CD14-positive monocyte (primary cell): ENCODE measurements around the gene MCC. TPM values are rescaled to one million over a fixed set of nuclear protein-coding genes. Genes with fewer than 3 reads are reported as not detected.

Experiments
- DNase-seq, 3 donors: peaks; one replicate each; pipeline ENCODE4 v3.0.0-alpha.2; 2011 to 2022
- H2AFZ ChIP-seq: 2 replicates; pipeline ENCODE4 v1.6.0; 2012; ENCODE audit warnings: mild to moderate bottlenecking, low read depth, low read length, inconsistent platforms; ENCODE audit not compliant: insufficient read depth, poor library complexity, severe bottlenecking
- H3K27ac ChIP-seq, 2 donors: 1 replicate in 1 of 2; 2 replicates in 1 of 2; pipeline ENCODE4 v1.5.1; 2012 to 2013; ENCODE audit warnings: low read length in 2 of 2, control low read depth in 1 of 2, inconsistent platforms in 1 of 2, low read depth in 1 of 2, mild to moderate bottlenecking in 1 of 2
- H3K27me3 ChIP-seq, 2 donors: one replicate each; pipeline versions ENCODE4 v1.6.0 to v1.6.1; 2011 to 2013; ENCODE audit warnings: low read length in 2 of 2; ENCODE audit not compliant: control insufficient read depth in 2 of 2, insufficient read depth in 2 of 2
- H3K36me3 ChIP-seq, 2 donors: replicated peaks in 1 of 2; 1 replicate in 1 of 2; 2 replicates in 1 of 2; pipeline versions ENCODE4 v1.5.1 to v1.6.1; 2012 to 2013; ENCODE audit warnings: low read length in 2 of 2, control low read depth in 1 of 2, inconsistent platforms in 1 of 2, mild to moderate bottlenecking in 1 of 2; ENCODE audit not compliant: insufficient read depth in 2 of 2, control insufficient read depth in 1 of 2
- H3K4me1 ChIP-seq, 2 donors: 1 replicate in 1 of 2; 2 replicates in 1 of 2; pipeline versions ENCODE4 v1.5.1 to v1.6.1; 2012 to 2013; ENCODE audit warnings: low read length in 2 of 2, control low read depth in 1 of 2, inconsistent platforms in 1 of 2, mild to moderate bottlenecking in 1 of 2, moderate library complexity in 1 of 2; ENCODE audit not compliant: insufficient read depth in 2 of 2, control insufficient read depth in 1 of 2
- H3K4me2 ChIP-seq: replicated peaks from 2 replicates; pipeline ENCODE3; 2012; ENCODE audit warnings: low read length, moderate library complexity, mild to moderate bottlenecking; ENCODE audit not compliant: poor library complexity, severe bottlenecking; ENCODE audit errors: extremely low read depth
- H3K4me3 ChIP-seq, 3 experiments: fragments of 200-600 bp in 1 of 3; sonication (generic) in 1 of 3; replicated peaks in 1 of 3; 1 replicate in 2 of 3; 2 replicates in 1 of 3; pipeline ENCODE4 v1.5.1; 2011 to 2013; ENCODE audit warnings: low read length in 3 of 3, mild to moderate bottlenecking in 3 of 3, control low read depth in 2 of 3, low read depth in 2 of 3, inconsistent platforms in 1 of 3, moderate library complexity in 1 of 3
- H3K79me2 ChIP-seq: 2 replicates; pipeline ENCODE4 v1.6.0; 2012; ENCODE audit warnings: mild to moderate bottlenecking, control low read depth, inconsistent platforms, low read length, moderate library complexity; ENCODE audit not compliant: insufficient read depth
- H3K9ac ChIP-seq: 2 replicates; pipeline ENCODE4 v1.6.0; 2017; ENCODE audit warnings: low read length, mild to moderate bottlenecking; ENCODE audit not compliant: insufficient read depth, poor library complexity, severe bottlenecking
- H3K9me3 ChIP-seq, 2 donors: replicated peaks in 1 of 2; 1 replicate in 1 of 2; 2 replicates in 1 of 2; pipeline versions ENCODE4 v1.5.1 to v1.6.1; 2012 to 2013; ENCODE audit warnings: low read length in 2 of 2, control low read depth in 1 of 2; ENCODE audit not compliant: control insufficient read depth in 1 of 2, insufficient read depth in 1 of 2
- H4K20me1 ChIP-seq: 2 replicates; pipeline ENCODE4 v1.6.0; 2012; ENCODE audit warnings: mild to moderate bottlenecking, low read length, control low read depth, moderate library complexity; ENCODE audit not compliant: insufficient read depth
- H3K27ac Mint-ChIP-seq, 7 donors: one replicate each; pipeline ENCODE4 v1.8.0; 2020; ENCODE audit warnings: mild to moderate bottlenecking in 7 of 7, mixed read lengths in 7 of 7, moderate library complexity in 6 of 7, inconsistent platforms in 2 of 7
- H3K27me3 Mint-ChIP-seq, 3 donors: one replicate each; pipeline ENCODE4 v1.8.0; 2021 to 2022; ENCODE audit warnings: low read depth in 3 of 3, mild to moderate bottlenecking in 3 of 3, mixed read lengths in 3 of 3, moderate library complexity in 3 of 3, inconsistent platforms in 1 of 3
- H3K36me3 Mint-ChIP-seq, 2 donors: one replicate each; pipeline ENCODE4 v1.8.0; 2020; ENCODE audit warnings: mixed read lengths in 2 of 2, inconsistent platforms in 1 of 2, mild to moderate bottlenecking in 1 of 2
- H3K4me1 Mint-ChIP-seq: one replicate; pipeline ENCODE4 v1.8.0; 2020; ENCODE audit warnings: mild to moderate bottlenecking, mixed read lengths
- H3K4me3 Mint-ChIP-seq, 2 donors: one replicate each; pipeline ENCODE4 v1.8.0; 2020; ENCODE audit warnings: mild to moderate bottlenecking in 2 of 2, mixed read lengths in 2 of 2, moderate library complexity in 1 of 2
- H3K9me3 Mint-ChIP-seq, 7 donors: one replicate each; pipeline ENCODE4 v1.8.0; 2020 to 2022; ENCODE audit warnings: mixed read lengths in 7 of 7, mild to moderate bottlenecking in 6 of 7, moderate library complexity in 6 of 7, inconsistent platforms in 2 of 7
- WGBS: methylation state at CpG from one replicate; pipeline ENCODE4 v1.1.5; 2013; ENCODE audit warnings: missing lambda C conversion rate; ENCODE audit not compliant: insufficient coverage; 5-methylcytosine and 5-hydroxymethylcytosine counted together
- intact Hi-C, 2 donors: fragments of 100-400 bp; cut with micrococcal nuclease; formaldehyde crosslinking; loops; one replicate each; pipeline versions ENCODE4 v1.15.0 to v1.15.1; 2023
- polyA plus RNA-seq, 3 donors: library from polyadenylated mRNA; depleted of rRNA in 1 of 3; unstranded in 2 of 3; stranded (reverse) in 1 of 3; fragments of 300-500 nt in 2 of 3; fragments of >200 nt in 1 of 3; fragmentation: Illumina TruSeq in 2 of 3; gene quantifications; 1 replicate in 2 of 3; 2 replicates in 1 of 3; pipeline ENCODE4 v1.2.3, GENCODE V29; 2012 to 2021
- TF ChIP-seq, protein P1 (sequence below): fragments of 200-600 bp; IDR thresholded peaks from one replicate; pipeline ENCODE4 v1.8.0; 2022; ENCODE audit warnings: antibody characterized with exemption, mild to moderate bottlenecking

Gene MCC
- polyA plus RNA-seq, 3 donors, result 0.09 TPM; not detected in 2

- DNase-seq, result no peak
- Histone ChIP-seq H3K27me3 (no peaks in the 10 kb centered on the region), H3K9ac (no peak overlapping the region), H4K20me1 (no peaks in the 10 kb centered on the region), H3K9me3 (no peaks in the 10 kb centered on the region), H3K27ac (no peak overlapping the region), H3K4me2 (no peak overlapping the region), H3K36me3 (no peaks in the 10 kb centered on the region), H3K4me1 (no peaks in the 10 kb centered on the region), H2AFZ (no peak overlapping the region), H3K4me3 (no peak overlapping the region), H3K79me2 (no peaks in the 10 kb centered on the region)
- H3K36me3 Mint-ChIP-seq, result no peaks in the 10 kb centered on the region
- no peaks in the 10 kb centered on the region for H3K9me3 Mint-ChIP-seq
- H3K27me3 Mint-ChIP-seq, result peaks cover 0 to 3% (median 2%) of the 10 kb centered on the region in 3 donors
- H3K4me1 Mint-ChIP-seq, result no peaks in the 10 kb centered on the region
- intact Hi-C loops, result no loop called here
- TF ChIP-seq, protein P1, sequence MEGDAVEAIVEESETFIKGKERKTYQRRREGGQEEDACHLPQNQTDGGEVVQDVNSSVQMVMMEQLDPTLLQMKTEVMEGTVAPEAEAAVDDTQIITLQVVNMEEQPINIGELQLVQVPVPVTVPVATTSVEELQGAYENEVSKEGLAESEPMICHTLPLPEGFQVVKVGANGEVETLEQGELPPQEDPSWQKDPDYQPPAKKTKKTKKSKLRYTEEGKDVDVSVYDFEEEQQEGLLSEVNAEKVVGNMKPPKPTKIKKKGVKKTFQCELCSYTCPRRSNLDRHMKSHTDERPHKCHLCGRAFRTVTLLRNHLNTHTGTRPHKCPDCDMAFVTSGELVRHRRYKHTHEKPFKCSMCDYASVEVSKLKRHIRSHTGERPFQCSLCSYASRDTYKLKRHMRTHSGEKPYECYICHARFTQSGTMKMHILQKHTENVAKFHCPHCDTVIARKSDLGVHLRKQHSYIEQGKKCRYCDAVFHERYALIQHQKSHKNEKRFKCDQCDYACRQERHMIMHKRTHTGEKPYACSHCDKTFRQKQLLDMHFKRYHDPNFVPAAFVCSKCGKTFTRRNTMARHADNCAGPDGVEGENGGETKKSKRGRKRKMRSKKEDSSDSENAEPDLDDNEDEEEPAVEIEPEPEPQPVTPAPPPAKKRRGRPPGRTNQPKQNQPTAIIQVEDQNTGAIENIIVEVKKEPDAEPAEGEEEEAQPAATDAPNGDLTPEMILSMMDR, result no peak
- 100% methylated on average over 2 of the region's 4 CpGs for WGBS
- peak overlapping the region in 1 of 7 donors; percentile 68 for H3K27ac Mint-ChIP-seq
- H3K4me3 Mint-ChIP-seq, result no peak overlapping the region
These were observed 388.4 kb downstream of the MCC start for GRCh38 chr5:113099822-113100221.

GRCh38 chr5:113098378-113098777, 389.9 kb downstream of the MCC start:
- no peak overlapping the region for H2AFZ ChIP-seq
- H3K4me3 ChIP-seq, result no peak overlapping the region
- Mint-ChIP-seq H3K9me3 (no peaks in the 10 kb centered on the region), H3K27me3 (peaks cover 0 to 4% (median 2%) of the 10 kb centered on the region in 3 donors), H3K36me3 (no peaks in the 10 kb centered on the region), H3K27ac (no peak overlapping the region), H3K4me3 (no peak overlapping the region), H3K4me1 (no peaks in the 10 kb centered on the region)
- H3K4me1 ChIP-seq, result no peaks in the 10 kb centered on the region
- no peaks in the 10 kb centered on the region for H3K27me3 ChIP-seq
- H3K27ac ChIP-seq, result no peak overlapping the region
- DNase-seq, result no peak
- H4K20me1 ChIP-seq, result no peaks in the 10 kb centered on the region
- intact Hi-C loops, result no loop called here
- no CpG with 5 or more reads among the region's 3 CpGs for WGBS
- H3K4me2 ChIP-seq, result no peak overlapping the region
- H3K9me3 ChIP-seq, result no peaks in the 10 kb centered on the region
- TF ChIP-seq, protein P1, result no peak
- no peaks in the 10 kb centered on the region for H3K79me2 ChIP-seq
- H3K36me3 ChIP-seq, result no peaks in the 10 kb centered on the region
- no peak overlapping the region for H3K9ac ChIP-seq
